ENCODE measurements around the gene EPB41L2.
"Not testable (repeated sequence)": the region's sequence is repeated elsewhere in the genome, so short reads cannot be mapped to it uniquely, and the experiment has no call there.

Gene EPB41L2

GRCh38 chr6:131063028-131063763 is at the start of gene EPB41L2:
EPB41L2 (minus strand) TSS chr6:131063245; CDS start chr6:130956485, 106,760 bp downstream.
- DNase-seq (ENCODE audit: low spot score), result peak; percentile 95

GRCh38 chr6:131112249-131112648 is 49.2 kb upstream of the EPB41L2 start:
- no peak for DNase-seq (ENCODE audit: low spot score)

GRCh38 chr6:131107151-131107550 is 44.1 kb upstream of the EPB41L2 start:
- no peak for DNase-seq (ENCODE audit: low spot score)

- no peak for DNase-seq (ENCODE audit: low spot score)
These were observed 40.9 kb upstream of the EPB41L2 start for GRCh38 chr6:131103901-131104300.

- DNase-seq (ENCODE audit: low spot score), result no peak
These were observed 40.3 kb upstream of the EPB41L2 start for GRCh38 chr6:131103296-131103695.

GRCh38 chr6:131101911-131102680 is 39.1 kb upstream of the EPB41L2 start:
- DNase-seq (ENCODE audit: low spot score), result no peak

GRCh38 chr6:131096786-131097185 is 33.7 kb upstream of the EPB41L2 start:
- DNase-seq (ENCODE audit: low spot score), result no peak

GRCh38 chr6:131093334-131093733 is 30.3 kb upstream of the EPB41L2 start:
- DNase-seq (ENCODE audit: low spot score), result no peak

GRCh38 chr6:131091944-131092343 is 28.9 kb upstream of the EPB41L2 start:
- not testable (repeated sequence) for DNase-seq (ENCODE audit: low spot score)

- DNase-seq (ENCODE audit: low spot score), result not testable (repeated sequence)
These were observed 27.3 kb upstream of the EPB41L2 start for GRCh38 chr6:131090339-131090738.

GRCh38 chr6:131084982-131085381 is 21.9 kb upstream of the EPB41L2 start:
- no peak for DNase-seq (ENCODE audit: low spot score)

- DNase-seq (ENCODE audit: low spot score), result no peak
These were observed 20.6 kb upstream of the EPB41L2 start for GRCh38 chr6:131083687-131084086.

GRCh38 chr6:131082335-131082734 is 19.3 kb upstream of the EPB41L2 start:
- no peak for DNase-seq (ENCODE audit: low spot score)

GRCh38 chr6:131080084-131080483 is 17.0 kb upstream of the EPB41L2 start:
- no peak for DNase-seq (ENCODE audit: low spot score)

- no peak for DNase-seq (ENCODE audit: low spot score)
These were observed 10.5 kb upstream of the EPB41L2 start for GRCh38 chr6:131073577-131073976.

- DNase-seq (ENCODE audit: low spot score), result no peak
These were observed 7.0 kb upstream of the EPB41L2 start for GRCh38 chr6:131070061-131070460.

GRCh38 chr6:131068165-131068564 is 5.1 kb upstream of the EPB41L2 start:
- DNase-seq (ENCODE audit: low spot score), result no peak

- DNase-seq (ENCODE audit: low spot score), result no peak
These were observed 4.5 kb upstream of the EPB41L2 start for GRCh38 chr6:131067521-131067920.

GRCh38 chr6:131065824-131066171 is 2.8 kb upstream of the EPB41L2 start:
- DNase-seq (ENCODE audit: low spot score), result no peak

GRCh38 chr6:131065112-131065823 is 2.2 kb upstream of the EPB41L2 start:
- no peak for DNase-seq (ENCODE audit: low spot score)

GRCh38 chr6:131063764-131064272 is 773 bp upstream of the EPB41L2 start:
- no peak for DNase-seq (ENCODE audit: low spot score)

- peak; percentile 71 for DNase-seq (ENCODE audit: low spot score)
These were observed 611 bp downstream of the EPB41L2 start for GRCh38 chr6:131062241-131063027.

Data from left forelimb (tissue), 1 donor.